Retinal pigment epithelial cell (primary cell): ENCODE results near the gene BAZ1B.
"Not testable (repeated sequence)": the region's sequence is repeated elsewhere in the genome, so short reads cannot be mapped to it uniquely, and the experiment has no call there.

Experiments
- DNase-seq: peaks from one replicate; pipeline ENCODE4 v3.0.0-alpha.2; 2010; ENCODE audit warnings: low read depth
- H3K4me3 ChIP-seq: 2 replicates; pipeline ENCODE4 v1.5.1; 2011; ENCODE audit warnings: mild to moderate bottlenecking, low read length, control low read depth, moderate library complexity
- TF ChIP-seq, protein P1 (sequence below): conservative IDR thresholded peaks from 2 replicates; pipeline ENCODE4 v1.5.1; 2011; ENCODE audit warnings: low read depth, low read length, control low read depth, inconsistent platforms

BAZ1B gene

DNA sequence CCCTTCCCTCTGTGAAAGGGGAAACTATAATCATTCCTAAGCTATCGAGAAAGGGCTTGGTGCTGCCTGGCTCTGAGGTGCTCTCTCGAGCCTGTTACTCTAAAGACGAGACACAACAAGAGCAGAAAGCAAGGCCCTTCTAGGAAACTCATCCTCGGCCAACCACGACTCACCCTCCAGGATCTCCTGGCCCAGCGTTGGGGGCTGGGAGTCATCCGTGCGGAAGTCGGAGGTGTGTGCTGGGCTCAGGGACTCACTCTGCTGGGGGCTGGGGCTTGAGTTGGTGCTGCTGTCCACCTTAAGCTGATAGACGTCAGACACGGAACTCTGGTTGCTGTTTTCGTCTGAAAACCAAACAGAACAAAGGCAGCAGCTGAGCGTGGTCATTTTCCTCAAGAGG lies 17.6 kb upstream of the BAZ1B start:
- TF ChIP-seq, protein P1, sequence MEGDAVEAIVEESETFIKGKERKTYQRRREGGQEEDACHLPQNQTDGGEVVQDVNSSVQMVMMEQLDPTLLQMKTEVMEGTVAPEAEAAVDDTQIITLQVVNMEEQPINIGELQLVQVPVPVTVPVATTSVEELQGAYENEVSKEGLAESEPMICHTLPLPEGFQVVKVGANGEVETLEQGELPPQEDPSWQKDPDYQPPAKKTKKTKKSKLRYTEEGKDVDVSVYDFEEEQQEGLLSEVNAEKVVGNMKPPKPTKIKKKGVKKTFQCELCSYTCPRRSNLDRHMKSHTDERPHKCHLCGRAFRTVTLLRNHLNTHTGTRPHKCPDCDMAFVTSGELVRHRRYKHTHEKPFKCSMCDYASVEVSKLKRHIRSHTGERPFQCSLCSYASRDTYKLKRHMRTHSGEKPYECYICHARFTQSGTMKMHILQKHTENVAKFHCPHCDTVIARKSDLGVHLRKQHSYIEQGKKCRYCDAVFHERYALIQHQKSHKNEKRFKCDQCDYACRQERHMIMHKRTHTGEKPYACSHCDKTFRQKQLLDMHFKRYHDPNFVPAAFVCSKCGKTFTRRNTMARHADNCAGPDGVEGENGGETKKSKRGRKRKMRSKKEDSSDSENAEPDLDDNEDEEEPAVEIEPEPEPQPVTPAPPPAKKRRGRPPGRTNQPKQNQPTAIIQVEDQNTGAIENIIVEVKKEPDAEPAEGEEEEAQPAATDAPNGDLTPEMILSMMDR: no peak
- H3K4me3 ChIP-seq: no peak overlapping the region

DNA sequence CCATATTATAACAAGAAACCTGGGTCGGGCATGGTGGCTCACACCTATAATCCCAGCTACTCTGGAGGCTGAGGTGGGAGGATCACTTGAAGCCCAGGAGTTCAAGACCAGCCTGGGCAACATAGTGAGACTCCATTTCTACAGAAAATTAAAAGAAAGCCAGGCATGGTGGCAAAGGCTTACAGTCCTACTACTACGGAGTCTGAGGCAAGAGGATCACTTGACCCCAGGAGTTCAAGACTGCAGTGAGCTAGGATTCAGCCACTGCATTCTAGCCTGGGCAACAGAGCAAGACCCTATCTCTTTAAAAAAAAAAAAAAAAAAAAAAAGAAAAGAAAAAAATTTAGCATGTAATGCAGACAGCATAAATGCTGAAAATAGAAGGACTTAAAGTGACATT lies 16.4 kb upstream of the BAZ1B start:
- DNase-seq, H3K4me3 ChIP-seq: not testable (repeated sequence)

More for the DNA sequence above, 17.6 kb upstream of the BAZ1B start:
- DNase-seq: no peak

DNA sequence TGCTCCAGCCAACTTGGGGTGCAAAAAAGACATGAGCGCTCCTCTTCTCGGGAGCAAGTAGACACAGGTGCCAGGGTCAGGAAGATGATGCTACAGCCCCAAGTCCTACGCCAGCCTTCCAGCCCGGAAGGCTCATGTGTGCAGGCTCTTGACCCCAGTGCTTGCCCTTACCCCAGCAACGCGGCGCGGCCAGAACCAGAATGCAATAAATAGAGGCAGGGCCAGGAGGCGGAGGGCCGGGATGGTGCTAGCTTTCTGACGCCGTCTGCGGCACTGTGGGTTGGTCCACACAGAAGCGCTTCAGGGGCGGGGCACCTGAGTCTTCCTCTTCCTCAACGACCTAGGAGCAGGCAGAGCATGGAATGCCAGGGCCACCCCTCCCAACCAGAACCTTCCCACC lies 15.0 kb upstream of the BAZ1B start:
- DNase-seq: no peak
- H3K4me3 ChIP-seq: no peak overlapping the region
- TF ChIP-seq, protein P1: no peak

DNA sequence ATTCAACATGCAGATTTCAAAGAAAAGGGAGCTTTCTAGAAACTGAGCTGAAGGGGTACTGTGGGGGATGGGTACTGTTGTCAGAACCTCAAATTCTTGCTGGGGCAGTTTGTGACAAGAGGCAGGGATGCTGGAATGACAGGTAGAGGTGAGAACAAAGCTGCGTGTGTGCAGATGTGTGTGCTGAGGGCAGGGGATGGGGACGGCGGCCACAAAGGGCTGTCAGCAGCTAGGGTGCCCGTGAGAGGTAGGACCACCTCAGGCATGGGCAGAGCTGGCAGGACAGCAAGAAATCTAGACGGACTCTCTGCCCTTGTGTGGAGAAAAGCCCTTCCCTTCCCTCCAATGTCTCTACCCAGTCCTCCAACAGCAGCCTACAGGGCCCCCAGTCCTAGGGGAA lies 14.4 kb upstream of the BAZ1B start:
- TF ChIP-seq, protein P1: no peak
- no peak for DNase-seq
- H3K4me3 ChIP-seq: no peak overlapping the region

DNA sequence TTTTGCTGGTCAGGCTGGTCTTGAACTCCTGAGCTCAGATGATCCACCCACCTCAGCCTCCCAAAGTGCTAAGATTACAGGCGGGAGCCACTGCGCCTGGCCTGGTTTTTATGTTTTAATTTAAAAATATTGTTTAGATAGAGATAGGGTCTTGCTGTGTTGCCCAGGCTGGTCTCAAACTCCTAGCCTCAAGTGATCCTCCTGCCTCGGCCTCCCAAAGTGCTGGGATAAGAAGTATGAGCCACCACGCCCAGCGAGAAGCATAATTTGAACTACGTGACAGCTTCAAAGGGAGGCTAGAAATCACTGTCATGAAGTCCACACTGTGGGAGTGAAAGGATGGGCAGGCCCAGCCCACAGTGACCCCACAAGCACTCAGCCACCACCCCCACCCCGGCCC lies 13.8 kb upstream of the BAZ1B start:
- DNase-seq, H3K4me3 ChIP-seq: not testable (repeated sequence)

DNA sequence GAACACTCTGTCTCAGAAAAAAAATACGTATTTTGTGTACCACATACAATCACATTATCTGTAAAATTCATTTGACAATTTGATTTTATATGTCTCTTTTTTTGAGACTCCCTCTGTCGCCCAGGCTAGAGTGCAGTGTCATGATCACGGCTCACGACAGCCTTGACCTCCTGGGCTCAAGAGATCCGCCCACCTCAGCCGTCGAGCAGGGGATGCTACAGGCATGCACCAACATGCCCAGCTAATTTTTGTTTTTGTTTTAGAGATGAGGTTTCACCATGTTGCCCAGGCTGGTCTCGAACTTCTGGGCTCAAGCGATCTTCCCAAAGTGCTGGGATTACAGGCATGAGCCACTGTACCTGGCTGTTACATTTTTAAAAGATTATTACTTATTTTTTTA lies 11.6 kb upstream of the BAZ1B start:
- DNase-seq: no peak
- H3K4me3 ChIP-seq: no peak overlapping the region
- TF ChIP-seq, protein P1: no peak

DNA sequence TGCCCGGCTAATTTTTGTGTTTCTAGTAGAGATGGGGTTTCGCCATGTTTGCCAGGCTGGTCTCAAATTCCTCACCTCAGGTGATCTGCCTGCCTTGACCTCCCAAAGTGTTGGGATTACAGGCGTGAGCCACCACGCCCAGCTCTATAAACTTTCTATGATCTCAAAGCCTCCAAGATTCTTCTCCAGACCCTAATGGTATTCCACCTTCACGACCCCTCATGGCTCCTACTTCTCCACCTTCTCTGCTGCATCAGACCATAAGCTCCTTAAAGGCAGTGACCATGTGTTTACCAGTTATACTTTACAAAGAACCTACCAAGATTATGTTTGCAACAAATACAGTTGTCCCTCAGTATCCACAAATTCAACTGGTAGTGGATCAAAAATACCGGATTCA lies 10.1 kb upstream of the BAZ1B start:
- no peak overlapping the region for H3K4me3 ChIP-seq
- no peak for DNase-seq
- TF ChIP-seq, protein P1: no peak

DNA sequence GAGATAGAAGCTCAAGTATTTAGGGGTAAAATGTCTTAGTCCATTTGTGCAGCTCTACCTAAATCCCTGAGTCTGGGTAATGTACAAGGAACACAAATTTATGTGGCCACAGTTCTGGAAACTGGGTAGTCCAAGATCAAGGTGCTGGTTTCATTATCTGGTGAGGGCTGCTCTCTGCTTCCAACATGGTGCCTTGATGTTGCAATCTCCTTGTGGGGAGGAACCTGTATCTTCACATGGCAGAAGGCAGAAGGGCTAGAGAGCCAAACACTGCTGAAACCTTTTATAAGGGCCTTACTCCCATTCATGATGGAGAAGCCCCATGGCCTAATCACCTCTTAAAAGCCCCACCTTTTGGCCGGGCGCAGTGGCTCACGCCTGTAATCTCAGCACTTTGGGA lies 8.7 kb upstream of the BAZ1B start:
- no peak for DNase-seq
- TF ChIP-seq, protein P1: no peak
- no peak overlapping the region for H3K4me3 ChIP-seq
